ENCODE data around the gene TYR. TPM values are rescaled to one million over a fixed set of nuclear protein-coding genes. Genes with fewer than 3 reads are reported as not detected.

Gene TYR
- total and polyA plus RNA-seq, 4 donors, result not detected

DNA sequence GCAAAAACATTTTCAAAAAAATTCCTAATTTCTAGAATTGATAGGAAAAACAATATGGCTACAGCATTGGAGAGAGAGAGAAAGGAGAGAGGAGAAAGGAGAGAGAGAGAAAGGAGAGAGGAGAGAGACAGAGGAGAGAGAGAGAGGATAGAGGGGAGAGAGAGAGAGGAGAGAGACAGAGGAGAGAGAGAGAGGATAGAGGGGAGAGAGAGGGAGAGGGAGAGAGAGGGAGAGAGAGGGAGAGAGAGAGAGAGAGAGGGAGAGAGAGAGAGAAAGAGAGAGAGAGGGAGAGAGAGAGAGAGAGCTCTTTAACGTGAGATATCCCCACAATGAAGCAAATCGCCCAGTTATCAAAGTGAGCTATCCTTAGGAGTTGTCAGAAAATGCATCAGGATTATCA is 737 bp upstream of the TYR start:
- Histone ChIP-seq H3K27me3 (ENCODE audit: control insufficient read depth in 4 of 4, insufficient read depth in 4 of 4, low read length in 3 of 4) (no peaks in the 10 kb centered on the region), H3K36me3 (ENCODE audit: control insufficient read depth in 4 of 4, insufficient read depth in 3 of 4, low read depth in 1 of 4, low read length in 3 of 4) (no peaks in the 10 kb centered on the region), H3K4me1 (ENCODE audit: control insufficient read depth in 4 of 4, insufficient read depth in 4 of 4, low read length in 3 of 4) (peaks cover 0 to 2% (median 0%) of the 10 kb centered on the region in 4 donors), H3K27ac (ENCODE audit: low read depth in 1 of 2, low read length in 2 of 2) (no peak overlapping the region), H3K9ac (ENCODE audit: low read depth in 1 of 2, low read length in 2 of 2) (no peak overlapping the region), H3K9me3 (ENCODE audit: control insufficient read depth in 4 of 4, low read length in 3 of 4) (no peaks in the 10 kb centered on the region), H3K4me3 (ENCODE audit: low read depth in 1 of 3, low read length in 3 of 3) (no peak overlapping the region)
- 59% methylated on average over 2 of the region's 2 CpGs for WGBS
- TF ChIP-seq, protein P1, sequence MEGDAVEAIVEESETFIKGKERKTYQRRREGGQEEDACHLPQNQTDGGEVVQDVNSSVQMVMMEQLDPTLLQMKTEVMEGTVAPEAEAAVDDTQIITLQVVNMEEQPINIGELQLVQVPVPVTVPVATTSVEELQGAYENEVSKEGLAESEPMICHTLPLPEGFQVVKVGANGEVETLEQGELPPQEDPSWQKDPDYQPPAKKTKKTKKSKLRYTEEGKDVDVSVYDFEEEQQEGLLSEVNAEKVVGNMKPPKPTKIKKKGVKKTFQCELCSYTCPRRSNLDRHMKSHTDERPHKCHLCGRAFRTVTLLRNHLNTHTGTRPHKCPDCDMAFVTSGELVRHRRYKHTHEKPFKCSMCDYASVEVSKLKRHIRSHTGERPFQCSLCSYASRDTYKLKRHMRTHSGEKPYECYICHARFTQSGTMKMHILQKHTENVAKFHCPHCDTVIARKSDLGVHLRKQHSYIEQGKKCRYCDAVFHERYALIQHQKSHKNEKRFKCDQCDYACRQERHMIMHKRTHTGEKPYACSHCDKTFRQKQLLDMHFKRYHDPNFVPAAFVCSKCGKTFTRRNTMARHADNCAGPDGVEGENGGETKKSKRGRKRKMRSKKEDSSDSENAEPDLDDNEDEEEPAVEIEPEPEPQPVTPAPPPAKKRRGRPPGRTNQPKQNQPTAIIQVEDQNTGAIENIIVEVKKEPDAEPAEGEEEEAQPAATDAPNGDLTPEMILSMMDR (IDR thresholded peaks at IDR 0.05; ENCODE audit: low read depth, low read length, missing input control), result no peak
- TF ChIP-seq, protein P2, sequence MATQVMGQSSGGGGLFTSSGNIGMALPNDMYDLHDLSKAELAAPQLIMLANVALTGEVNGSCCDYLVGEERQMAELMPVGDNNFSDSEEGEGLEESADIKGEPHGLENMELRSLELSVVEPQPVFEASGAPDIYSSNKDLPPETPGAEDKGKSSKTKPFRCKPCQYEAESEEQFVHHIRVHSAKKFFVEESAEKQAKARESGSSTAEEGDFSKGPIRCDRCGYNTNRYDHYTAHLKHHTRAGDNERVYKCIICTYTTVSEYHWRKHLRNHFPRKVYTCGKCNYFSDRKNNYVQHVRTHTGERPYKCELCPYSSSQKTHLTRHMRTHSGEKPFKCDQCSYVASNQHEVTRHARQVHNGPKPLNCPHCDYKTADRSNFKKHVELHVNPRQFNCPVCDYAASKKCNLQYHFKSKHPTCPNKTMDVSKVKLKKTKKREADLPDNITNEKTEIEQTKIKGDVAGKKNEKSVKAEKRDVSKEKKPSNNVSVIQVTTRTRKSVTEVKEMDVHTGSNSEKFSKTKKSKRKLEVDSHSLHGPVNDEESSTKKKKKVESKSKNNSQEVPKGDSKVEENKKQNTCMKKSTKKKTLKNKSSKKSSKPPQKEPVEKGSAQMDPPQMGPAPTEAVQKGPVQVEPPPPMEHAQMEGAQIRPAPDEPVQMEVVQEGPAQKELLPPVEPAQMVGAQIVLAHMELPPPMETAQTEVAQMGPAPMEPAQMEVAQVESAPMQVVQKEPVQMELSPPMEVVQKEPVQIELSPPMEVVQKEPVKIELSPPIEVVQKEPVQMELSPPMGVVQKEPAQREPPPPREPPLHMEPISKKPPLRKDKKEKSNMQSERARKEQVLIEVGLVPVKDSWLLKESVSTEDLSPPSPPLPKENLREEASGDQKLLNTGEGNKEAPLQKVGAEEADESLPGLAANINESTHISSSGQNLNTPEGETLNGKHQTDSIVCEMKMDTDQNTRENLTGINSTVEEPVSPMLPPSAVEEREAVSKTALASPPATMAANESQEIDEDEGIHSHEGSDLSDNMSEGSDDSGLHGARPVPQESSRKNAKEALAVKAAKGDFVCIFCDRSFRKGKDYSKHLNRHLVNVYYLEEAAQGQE (IDR thresholded peaks at IDR 0.05), result no peak
- no peak for TF ChIP-seq NR2F2 (IDR thresholded peaks at IDR 0.05)
- DNase-seq (ENCODE audit: low spot score), result no peak

DNA sequence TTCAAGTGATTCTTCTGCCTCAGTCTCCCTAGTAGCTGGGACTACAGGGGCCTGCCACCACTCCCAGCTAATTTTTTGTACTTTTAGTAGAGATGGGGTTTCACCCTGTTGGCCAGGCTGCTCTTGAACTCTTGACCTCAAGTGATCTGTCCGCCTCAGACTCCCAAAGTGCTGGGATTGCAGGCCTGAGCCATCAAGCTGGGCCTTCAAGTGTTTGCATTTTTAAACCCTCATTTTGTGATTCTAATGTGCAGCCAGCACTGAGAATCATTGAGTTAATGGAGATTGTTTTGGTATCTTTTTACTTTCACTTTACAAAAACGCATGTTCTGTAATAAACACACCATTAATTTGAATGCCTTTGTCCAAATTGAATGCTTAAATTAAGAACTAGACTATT is 3.4 kb downstream of the TYR start:
- Histone ChIP-seq H3K9me3 (ENCODE audit: control insufficient read depth in 4 of 4, low read length in 3 of 4) (no peaks in the 10 kb centered on the region), H3K4me1 (ENCODE audit: control insufficient read depth in 4 of 4, insufficient read depth in 4 of 4, low read length in 3 of 4) (peaks cover 0 to 2% (median 0%) of the 10 kb centered on the region in 4 donors), H3K4me3 (ENCODE audit: low read depth in 1 of 3, low read length in 3 of 3) (no peak overlapping the region), H3K9ac (ENCODE audit: low read depth in 1 of 2, low read length in 2 of 2) (no peak overlapping the region), H3K27ac (ENCODE audit: low read depth in 1 of 2, low read length in 2 of 2) (no peak overlapping the region), H3K36me3 (ENCODE audit: control insufficient read depth in 4 of 4, insufficient read depth in 3 of 4, low read depth in 1 of 4, low read length in 3 of 4) (no peaks in the 10 kb centered on the region), H3K27me3 (ENCODE audit: control insufficient read depth in 4 of 4, insufficient read depth in 4 of 4, low read length in 3 of 4) (no peaks in the 10 kb centered on the region)
- DNase-seq (ENCODE audit: low spot score), result no peak
- 58% methylated on average over 2 of the region's 2 CpGs for WGBS
- no peak for TF ChIP-seq ATF3 (IDR thresholded peaks at IDR 0.05)
- TF ChIP-seq FOXA1 (IDR thresholded peaks at IDR 0.05), result no peak

GRCh38 chr11:89182773-89183518 is 5.3 kb downstream of the TYR start:
- peaks cover 0 to 2% (median 0%) of the 10 kb centered on the region in 4 donors for H3K4me1 ChIP-seq (ENCODE audit: control insufficient read depth in 4 of 4, insufficient read depth in 4 of 4, low read length in 3 of 4)
- no peak for DNase-seq (ENCODE audit: low spot score)
- no peaks in the 10 kb centered on the region for H3K36me3 ChIP-seq (ENCODE audit: control insufficient read depth in 4 of 4, insufficient read depth in 3 of 4, low read depth in 1 of 4, low read length in 3 of 4)
- H3K27ac ChIP-seq (ENCODE audit: low read depth in 1 of 2, low read length in 2 of 2), result no peak overlapping the region
- H3K4me3 ChIP-seq (ENCODE audit: low read depth in 1 of 3, low read length in 3 of 3), result no peak overlapping the region
- no peak overlapping the region for H3K9ac ChIP-seq (ENCODE audit: low read depth in 1 of 2, low read length in 2 of 2)
- WGBS, result 67% methylated on average over 5 of the region's 5 CpGs
- H3K27me3 ChIP-seq (ENCODE audit: control insufficient read depth in 4 of 4, insufficient read depth in 4 of 4, low read length in 3 of 4), result no peaks in the 10 kb centered on the region
- no peaks in the 10 kb centered on the region for H3K9me3 ChIP-seq (ENCODE audit: control insufficient read depth in 4 of 4, low read length in 3 of 4)
- no peak for TF ChIP-seq FOXA1 (IDR thresholded peaks at IDR 0.05)
- no peak for TF ChIP-seq FOXA2 (IDR thresholded peaks at IDR 0.05)
- TF ChIP-seq ATF3 (IDR thresholded peaks at IDR 0.05), result no peak
- no peak for TF ChIP-seq GABPA (IDR thresholded peaks at IDR 0.05 in 1 of 2, conservative IDR thresholded peaks at IDR 0.05 in 1 of 2)
- TF ChIP-seq, protein P3, sequence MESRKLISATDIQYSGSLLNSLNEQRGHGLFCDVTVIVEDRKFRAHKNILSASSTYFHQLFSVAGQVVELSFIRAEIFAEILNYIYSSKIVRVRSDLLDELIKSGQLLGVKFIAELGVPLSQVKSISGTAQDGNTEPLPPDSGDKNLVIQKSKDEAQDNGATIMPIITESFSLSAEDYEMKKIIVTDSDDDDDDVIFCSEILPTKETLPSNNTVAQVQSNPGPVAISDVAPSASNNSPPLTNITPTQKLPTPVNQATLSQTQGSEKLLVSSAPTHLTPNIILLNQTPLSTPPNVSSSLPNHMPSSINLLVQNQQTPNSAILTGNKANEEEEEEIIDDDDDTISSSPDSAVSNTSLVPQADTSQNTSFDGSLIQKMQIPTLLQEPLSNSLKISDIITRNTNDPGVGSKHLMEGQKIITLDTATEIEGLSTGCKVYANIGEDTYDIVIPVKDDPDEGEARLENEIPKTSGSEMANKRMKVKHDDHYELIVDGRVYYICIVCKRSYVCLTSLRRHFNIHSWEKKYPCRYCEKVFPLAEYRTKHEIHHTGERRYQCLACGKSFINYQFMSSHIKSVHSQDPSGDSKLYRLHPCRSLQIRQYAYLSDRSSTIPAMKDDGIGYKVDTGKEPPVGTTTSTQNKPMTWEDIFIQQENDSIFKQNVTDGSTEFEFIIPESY (IDR thresholded peaks at IDR 0.05), result no peak
- TF ChIP-seq, protein P2 (IDR thresholded peaks at IDR 0.05), result no peak
- no peak for TF ChIP-seq TAF1 (conservative IDR thresholded peaks at IDR 0.05)
- no peak for TF ChIP-seq EGR1 (IDR thresholded peaks at IDR 0.05; ENCODE audit: low read depth in 2 of 2)
- TF ChIP-seq NR2F2 (IDR thresholded peaks at IDR 0.05), result no peak
- TF ChIP-seq YY1 (IDR thresholded peaks at IDR 0.05), result no peak
- TF ChIP-seq RAD21 (IDR thresholded peaks at IDR 0.05), result no peak
- TF ChIP-seq SP1 (IDR thresholded peaks at IDR 0.05), result no peak
- no peak for TF ChIP-seq RXRA (IDR thresholded peaks at IDR 0.05)
- no peak for TF ChIP-seq HNF4A (conservative IDR thresholded peaks at IDR 0.05)
